ENCODE results near the gene SLC2A14. TPM values are rescaled to one million over a fixed set of nuclear protein-coding genes. Genes with fewer than 3 reads are reported as not detected.
A peak's percentile ranks its signal among the peaks of the same experiment; 100 is the strongest.
"Not testable (repeated sequence)": the region's sequence is repeated elsewhere in the genome, so short reads cannot be mapped to it uniquely, and the experiment has no call there.

SLC2A14 gene
- total RNA-seq, 2 donors from 2014 or later, result 35.9 to 70.9 TPM

GRCh38 chr12:7884689-7885088 lies 12.0 kb upstream of the SLC2A14 start:
- no peak overlapping the region for H3K4me3 ChIP-seq (ENCODE audit: low read length)
- H3K27me3 ChIP-seq (ENCODE audit: control insufficient read depth, insufficient read depth, low read length, poor library complexity, severe bottlenecking), result no peaks in the 10 kb centered on the region
- no peaks in the 10 kb centered on the region for H3K36me3 ChIP-seq (ENCODE audit: control insufficient read depth, insufficient read depth, low read length)
- DNase-seq, result no peak
- Mint-ChIP-seq H3K9me3 (peaks cover 14% of the 10 kb centered on the region), H3K27ac (no peak overlapping the region), H3K4me1 (peaks cover 8% of the 10 kb centered on the region), H3K4me3 (no peak overlapping the region), H3K27me3 (ENCODE audit: insufficient read depth) (no peaks in the 10 kb centered on the region), H3K36me3 (ENCODE audit: low read depth) (peaks cover 8% of the 10 kb centered on the region)
- H3K4me1 ChIP-seq (ENCODE audit: control insufficient read depth, insufficient read depth, low read length), result no peaks in the 10 kb centered on the region
- H3K9ac ChIP-seq (ENCODE audit: extremely low read depth, low read length, poor library complexity, severe bottlenecking), result no peak overlapping the region
- WGBS, 2 experiments (ENCODE audit: insufficient coverage in 1 of 2, insufficient read length in 1 of 2), result 81 to 100% methylated on average over 1 to 3 of the region's 3 CpGs
- H3K9me3 ChIP-seq (ENCODE audit: control insufficient read depth, low read length), result peaks cover 7% of the 10 kb centered on the region
- no peak overlapping the region for H3K27ac ChIP-seq (ENCODE audit: low read depth, low read length)
- no peak for TF ChIP-seq CTCF (conservative IDR thresholded peaks at IDR 0.05)

DNA sequence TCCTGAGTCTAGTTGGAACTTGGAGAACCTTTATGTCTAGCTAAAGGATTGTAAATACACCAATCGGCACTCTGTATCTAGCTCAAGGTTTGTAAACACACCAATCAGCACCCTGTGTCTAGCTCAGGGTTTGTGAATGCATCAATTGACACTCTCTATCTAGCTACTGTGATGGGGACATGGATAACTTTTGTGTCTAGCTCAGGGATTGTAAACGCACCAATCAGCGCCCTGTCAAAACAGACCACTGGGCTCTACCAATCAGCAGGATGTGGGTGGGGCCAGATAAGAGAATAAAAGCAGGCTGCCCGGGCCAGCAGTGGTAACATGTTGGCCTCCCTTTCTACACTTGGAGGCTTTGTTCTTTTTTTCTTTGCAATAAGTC lies 9.0 kb upstream of the SLC2A14 start:
- DNase-seq; H3K4me3 ChIP-seq (ENCODE audit: low read length); H3K27me3 ChIP-seq (ENCODE audit: control insufficient read depth, insufficient read depth, low read length, poor library complexity, severe bottlenecking); H3K9ac ChIP-seq (ENCODE audit: extremely low read depth, low read length, poor library complexity, severe bottlenecking); H3K9me3 ChIP-seq (ENCODE audit: control insufficient read depth, low read length); H3K36me3 ChIP-seq (ENCODE audit: control insufficient read depth, insufficient read depth, low read length); H3K4me1 ChIP-seq (ENCODE audit: control insufficient read depth, insufficient read depth, low read length); H3K36me3 Mint-ChIP-seq (ENCODE audit: low read depth); H3K4me3 Mint-ChIP-seq; H3K27ac Mint-ChIP-seq; H3K27ac ChIP-seq (ENCODE audit: low read depth, low read length); H3K27me3 Mint-ChIP-seq (ENCODE audit: insufficient read depth): not testable (repeated sequence)
- H3K9me3 Mint-ChIP-seq, result peaks cover 14% of the 10 kb centered on the region
- H3K4me1 Mint-ChIP-seq, result peaks cover 11% of the 10 kb centered on the region
- 97 to 100% methylated on average over 1 to 3 of the region's 4 CpGs for WGBS, 2 experiments (ENCODE audit: insufficient coverage in 1 of 2, insufficient read length in 1 of 2)

- H3K27ac ChIP-seq (ENCODE audit: low read depth, low read length); H3K27me3 Mint-ChIP-seq (ENCODE audit: insufficient read depth); H3K4me1 ChIP-seq (ENCODE audit: control insufficient read depth, insufficient read depth, low read length); H3K27me3 ChIP-seq (ENCODE audit: control insufficient read depth, insufficient read depth, low read length, poor library complexity, severe bottlenecking); H3K36me3 ChIP-seq (ENCODE audit: control insufficient read depth, insufficient read depth, low read length); H3K4me3 ChIP-seq (ENCODE audit: low read length); H3K36me3 Mint-ChIP-seq (ENCODE audit: low read depth); H3K9ac ChIP-seq (ENCODE audit: extremely low read depth, low read length, poor library complexity, severe bottlenecking); H3K27ac Mint-ChIP-seq; H3K4me3 Mint-ChIP-seq; H3K9me3 ChIP-seq (ENCODE audit: control insufficient read depth, low read length): not testable (repeated sequence)
- peaks cover 11% of the 10 kb centered on the region for H3K4me1 Mint-ChIP-seq
- H3K9me3 Mint-ChIP-seq, result peaks cover 14% of the 10 kb centered on the region
- peak; percentile 63 for DNase-seq
- 92 to 99% methylated on average over 26 to 51 of the region's 52 CpGs for WGBS, 2 experiments (ENCODE audit: insufficient coverage in 1 of 2, insufficient read length in 1 of 2)
Observed at GRCh38 chr12:7880952-7881735, 8.4 kb upstream of the SLC2A14 start.

DNA sequence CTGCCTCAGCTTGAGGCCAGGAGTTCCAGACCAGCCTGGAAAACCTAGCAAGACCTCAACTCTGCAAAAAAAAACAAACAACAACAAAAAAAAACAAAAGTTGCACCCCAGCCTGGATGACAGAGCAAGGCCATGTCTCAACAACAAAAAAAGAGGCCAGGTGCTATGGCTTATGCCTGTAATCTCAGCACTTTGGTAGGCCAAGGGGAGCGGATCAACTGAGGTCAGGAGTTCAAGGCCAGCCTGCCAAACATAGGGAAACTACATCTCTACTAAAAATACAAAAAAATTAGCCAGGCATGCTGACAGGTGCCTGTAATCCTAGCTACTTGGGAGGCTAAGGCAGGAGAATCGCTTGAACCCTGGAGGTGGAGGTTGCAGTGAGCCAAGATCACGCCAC lies 6.5 kb upstream of the SLC2A14 start:
- TF ChIP-seq CTCF (conservative IDR thresholded peaks at IDR 0.05), result no peak
- no peak overlapping the region for H3K9ac ChIP-seq (ENCODE audit: extremely low read depth, low read length, poor library complexity, severe bottlenecking)
- H3K4me3 ChIP-seq (ENCODE audit: low read length), result no peak overlapping the region
- H3K9me3 Mint-ChIP-seq, result peaks cover 14% of the 10 kb centered on the region
- peaks cover 8% of the 10 kb centered on the region for H3K36me3 Mint-ChIP-seq (ENCODE audit: low read depth)
- H3K27me3 ChIP-seq (ENCODE audit: control insufficient read depth, insufficient read depth, low read length, poor library complexity, severe bottlenecking), result no peaks in the 10 kb centered on the region
- H3K4me3 Mint-ChIP-seq, result no peak overlapping the region
- H3K27ac Mint-ChIP-seq, result peak overlapping the region; percentile 61
- H3K9me3 ChIP-seq (ENCODE audit: control insufficient read depth, low read length), result peaks cover 7% of the 10 kb centered on the region
- H3K27ac ChIP-seq (ENCODE audit: low read depth, low read length), result no peak overlapping the region
- no peaks in the 10 kb centered on the region for H3K36me3 ChIP-seq (ENCODE audit: control insufficient read depth, insufficient read depth, low read length)
- peaks cover 4% of the 10 kb centered on the region for H3K4me1 Mint-ChIP-seq
- H3K4me1 ChIP-seq (ENCODE audit: control insufficient read depth, insufficient read depth, low read length), result no peaks in the 10 kb centered on the region
- DNase-seq, result no peak
- no peaks in the 10 kb centered on the region for H3K27me3 Mint-ChIP-seq (ENCODE audit: insufficient read depth)
- WGBS, 2 experiments (ENCODE audit: insufficient coverage in 1 of 2, insufficient read length in 1 of 2), result 83 to 91% methylated on average over 1 to 3 of the region's 3 CpGs
